CD4-positive, alpha-beta T cell treated with Interleukin-6 at 100 ng/mL for 8 hours (primary cell): ENCODE measurements around the gene SEZ6.
"Not testable (repeated sequence)": the region's sequence is repeated elsewhere in the genome, so short reads cannot be mapped to it uniquely, and the experiment has no call there.

ENCODE experiments used
- DNase-seq: peaks from one replicate; pipeline ENCODE4 v3.0.0-alpha.2; 2020; ENCODE audit warnings: mixed read lengths, low spot score

SEZ6 gene

DNA sequence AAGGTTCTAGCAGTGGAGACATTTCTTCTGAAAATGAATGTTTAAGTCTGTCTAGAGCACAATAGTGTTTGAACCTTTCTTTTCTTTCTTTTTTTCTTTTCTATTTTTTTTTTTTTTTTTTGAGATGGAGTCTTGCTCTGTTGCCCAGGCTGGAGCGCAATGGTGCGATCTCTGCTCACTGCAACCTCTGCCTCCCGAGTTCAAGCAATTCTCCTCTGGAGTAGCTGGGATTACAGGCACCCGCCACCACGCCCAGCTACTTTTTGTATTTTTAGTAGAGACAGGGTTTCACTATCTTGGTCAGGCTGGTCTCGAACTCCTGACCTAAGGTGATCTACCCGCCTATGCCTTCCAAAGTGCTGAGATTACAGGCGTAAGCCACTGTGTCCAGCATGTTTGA lies 71.3 kb downstream of the SEZ6 start:
- not testable (repeated sequence) for DNase-seq

DNA sequence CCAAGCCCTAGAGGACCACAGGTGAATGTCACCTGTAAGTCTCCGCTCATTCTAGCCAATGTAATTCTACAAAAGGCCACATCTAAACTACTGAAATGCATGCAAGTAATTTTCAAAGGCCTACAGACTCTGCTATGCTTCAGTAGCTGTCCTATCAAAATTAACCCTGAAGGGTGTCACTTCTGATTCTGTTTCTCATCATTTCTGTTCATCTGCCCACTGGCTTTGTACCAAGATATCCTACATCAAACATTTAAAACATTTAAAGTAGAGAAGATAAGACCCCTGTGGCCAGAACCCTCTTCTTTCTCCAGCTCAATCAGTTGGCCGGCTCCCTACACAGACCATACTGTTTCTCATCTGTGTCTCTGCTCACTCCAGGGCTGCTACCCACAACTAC lies 76.0 kb downstream of the SEZ6 start:
- no peak for DNase-seq

DNA sequence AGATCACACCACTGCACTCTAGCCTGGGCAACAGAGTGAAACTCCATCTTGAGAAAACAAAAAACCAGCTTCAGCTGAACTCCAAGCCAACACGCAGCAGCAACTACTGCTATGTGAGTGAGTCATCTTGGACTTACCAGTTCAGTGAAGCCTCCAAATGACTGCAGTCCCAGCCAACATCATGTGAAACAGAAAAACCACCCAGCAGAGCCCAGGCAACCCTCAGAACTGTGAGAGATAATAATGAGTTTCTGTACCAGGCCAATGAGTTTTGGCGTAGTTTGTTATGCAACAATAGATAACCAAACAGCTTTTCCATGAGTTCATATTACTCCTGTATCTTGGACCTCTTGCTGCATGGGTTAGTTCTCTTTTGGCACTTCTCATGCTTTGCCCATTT lies 77.8 kb downstream of the SEZ6 start:
- peak; percentile 20 for DNase-seq

DNA sequence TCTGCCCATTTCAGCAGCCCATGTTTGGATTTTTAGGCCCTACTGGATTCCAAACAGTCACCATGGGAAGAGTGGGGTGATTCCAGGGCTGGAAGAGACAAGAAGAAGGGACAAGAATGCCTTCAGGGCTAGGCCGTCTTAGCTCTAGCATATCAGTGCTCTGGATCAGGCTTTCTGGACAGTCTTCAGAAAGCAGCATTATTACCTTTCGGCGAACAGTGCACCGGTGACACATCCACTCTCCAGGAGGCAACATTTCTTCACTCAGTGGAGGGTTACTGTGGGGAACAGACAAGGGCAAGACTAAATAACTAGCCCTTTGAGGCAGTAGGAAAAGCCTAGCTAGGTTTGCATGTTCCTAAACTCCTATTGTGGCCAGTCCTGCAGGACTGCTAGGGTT lies 79.0 kb downstream of the SEZ6 start:
- DNase-seq, result no peak

DNA sequence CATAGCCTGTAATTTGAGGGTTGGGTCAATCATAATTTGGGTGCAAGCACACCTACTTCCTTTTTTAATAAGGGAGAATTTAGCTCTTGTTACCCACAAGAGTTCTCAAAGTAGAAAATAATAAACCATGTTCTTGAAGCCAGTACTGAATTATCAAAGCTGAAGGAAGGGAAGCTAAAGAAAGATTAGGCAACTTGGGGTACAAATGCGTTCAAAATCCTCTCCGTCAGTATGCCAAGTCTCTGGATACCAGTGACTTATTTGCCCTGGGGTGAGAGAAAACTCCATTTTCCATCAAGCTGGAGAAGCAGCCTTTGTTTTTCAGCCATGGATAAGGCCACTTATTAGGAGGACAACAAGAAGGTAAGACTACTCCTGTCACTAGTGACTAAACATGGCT lies 79.5 kb downstream of the SEZ6 start:
- DNase-seq, result no peak

DNA sequence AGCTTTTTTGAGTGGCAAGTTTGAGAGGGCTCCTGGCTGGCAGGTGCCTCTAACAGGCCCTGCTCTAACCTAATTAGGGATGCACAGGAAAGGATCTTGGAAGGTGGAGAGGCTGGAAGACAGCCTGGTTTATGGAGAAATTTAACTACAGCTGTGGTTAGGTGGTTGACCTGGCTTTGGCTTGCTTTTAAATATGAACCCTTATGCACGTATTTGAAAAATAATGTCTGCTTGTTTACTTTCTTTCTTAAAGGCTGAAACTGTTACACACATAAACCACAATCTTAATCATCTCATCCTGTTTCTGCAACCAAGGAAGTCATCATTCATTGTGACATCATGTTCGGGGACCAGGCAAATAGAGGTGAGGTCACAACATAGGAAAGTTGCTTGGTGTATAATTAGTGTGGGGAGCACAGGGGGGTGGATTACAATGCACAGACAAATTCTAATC lies 79.9 kb downstream of the SEZ6 start:
- DNase-seq, result peak; percentile 79

DNA sequence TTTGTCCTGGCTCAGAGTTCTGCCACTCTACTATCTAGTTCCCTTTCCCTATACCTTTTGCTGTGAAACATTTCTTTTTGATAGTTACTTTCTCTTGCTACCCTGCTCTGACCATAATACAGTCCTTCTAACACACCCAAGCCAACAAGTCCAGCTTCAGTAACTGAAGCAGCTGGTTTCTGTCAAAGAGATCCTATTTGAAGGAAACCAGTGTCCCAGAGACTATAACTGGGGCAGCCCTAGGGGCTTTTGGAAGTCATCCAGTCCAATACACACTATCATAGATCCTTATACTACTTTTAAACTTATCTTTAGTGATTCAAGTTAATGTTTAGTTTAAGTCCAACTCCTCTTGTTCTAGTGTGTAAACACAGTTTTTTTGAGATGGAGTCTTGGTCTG lies 85.6 kb downstream of the SEZ6 start:
- no peak for DNase-seq

DNA sequence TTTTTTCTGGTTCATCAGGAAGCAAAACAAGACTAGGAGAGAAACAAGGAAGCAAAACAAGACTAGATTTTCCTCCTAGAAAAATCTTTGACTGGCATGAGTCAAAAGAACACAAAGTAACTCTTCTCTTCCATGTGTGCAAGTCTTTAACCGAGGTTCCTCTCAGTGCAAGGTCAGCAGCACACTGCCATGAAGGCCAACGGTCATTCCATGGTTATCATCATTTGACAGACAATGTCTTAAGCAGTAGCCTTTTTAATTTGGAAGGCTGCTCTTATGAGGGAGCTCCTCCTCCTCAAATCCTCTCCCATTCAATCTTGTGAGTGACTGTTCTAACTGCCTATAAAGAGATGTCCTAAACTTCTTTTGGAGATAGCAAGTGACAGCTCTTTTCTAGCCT lies 87.5 kb downstream of the SEZ6 start:
- no peak for DNase-seq

DNA sequence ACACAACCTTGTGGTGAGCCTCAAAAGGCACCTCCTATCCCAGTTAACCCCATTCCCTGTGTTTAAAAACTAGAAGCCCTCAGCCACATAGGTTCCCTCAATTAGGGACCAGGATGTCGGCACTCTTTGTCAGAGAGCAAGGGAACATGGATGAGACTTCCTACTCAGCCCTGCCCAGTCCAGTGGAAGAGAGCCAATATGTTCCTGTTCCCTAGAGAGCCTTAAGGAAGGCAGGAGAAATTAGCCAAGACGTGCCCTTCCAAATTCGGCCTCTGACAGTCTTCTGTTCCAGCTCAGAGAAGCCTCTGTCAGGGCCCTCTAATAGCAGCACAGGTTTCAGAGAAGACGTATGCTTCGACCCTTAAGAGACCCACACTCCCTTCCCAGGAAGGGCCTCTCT lies 88.4 kb downstream of the SEZ6 start:
- no peak for DNase-seq

DNA sequence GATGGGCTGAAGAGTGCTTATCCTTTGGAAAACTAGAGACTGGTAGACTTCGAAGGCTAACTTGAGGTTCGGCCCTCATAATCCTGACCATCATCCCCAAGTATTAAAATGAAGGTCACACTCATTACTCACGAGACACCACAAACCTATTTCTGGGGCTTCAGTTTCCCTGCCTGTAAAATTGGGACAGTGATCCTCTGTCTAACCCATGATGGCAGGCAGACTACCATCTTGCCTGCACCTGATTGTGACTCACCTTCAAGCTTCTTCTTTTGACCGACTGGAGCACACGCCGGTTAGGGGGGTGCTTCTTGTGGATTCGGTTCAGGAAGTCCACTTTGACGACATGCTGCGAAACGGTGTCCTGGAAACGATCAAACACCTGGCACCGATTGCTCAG lies 88.8 kb downstream of the SEZ6 start:
- no peak for DNase-seq

DNA sequence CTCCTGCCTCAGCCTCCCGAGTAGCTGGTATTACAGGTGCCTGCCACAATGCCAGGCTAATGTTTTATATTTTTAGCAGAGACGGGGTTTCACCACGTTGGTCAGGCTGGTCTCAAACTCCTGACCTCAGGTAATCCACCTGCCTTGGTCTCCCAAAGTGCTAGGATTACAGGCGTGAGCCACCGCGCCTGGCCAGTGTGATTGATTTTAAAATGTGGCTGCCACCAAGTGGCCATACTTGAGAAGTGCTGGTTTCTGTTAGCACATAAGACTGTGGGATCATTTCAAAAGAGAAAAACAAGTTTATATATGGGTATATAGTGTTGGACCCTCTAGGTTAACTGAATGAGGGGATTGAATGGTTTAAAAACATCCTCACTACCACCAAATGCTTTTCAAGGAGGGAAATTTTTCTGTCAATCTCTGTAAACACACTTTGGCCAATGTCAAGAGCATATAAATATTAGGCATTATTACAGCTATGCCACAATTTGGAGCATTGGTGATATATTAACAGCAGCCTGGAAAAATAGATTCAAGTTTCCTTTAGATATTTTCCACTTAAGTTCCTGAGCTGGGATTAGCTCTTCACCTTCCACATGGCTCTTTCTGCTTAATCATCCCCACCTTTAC lies 89.4 kb downstream of the SEZ6 start:
- peak; percentile 50 for DNase-seq

DNA sequence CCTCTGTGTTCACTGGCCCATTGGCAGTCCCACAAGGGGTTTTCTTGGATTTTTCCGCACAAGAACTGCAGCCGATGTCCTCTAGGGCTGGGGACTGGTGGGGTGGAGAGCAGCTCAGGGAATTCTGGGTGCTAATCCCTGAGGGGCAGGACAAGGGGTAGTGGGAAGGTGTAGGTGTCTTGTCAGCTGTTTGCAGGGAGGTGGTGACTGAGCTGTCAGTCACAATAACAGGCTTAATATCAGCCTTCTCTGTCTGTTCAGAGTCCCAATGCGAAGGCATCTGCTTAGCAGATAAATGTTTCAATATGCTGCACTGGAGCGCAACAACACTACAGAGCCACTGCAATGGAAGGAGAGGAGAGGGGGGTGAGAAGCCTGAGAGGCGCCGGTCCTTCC lies 92.9 kb downstream of the SEZ6 start:
- DNase-seq, result no peak

DNA sequence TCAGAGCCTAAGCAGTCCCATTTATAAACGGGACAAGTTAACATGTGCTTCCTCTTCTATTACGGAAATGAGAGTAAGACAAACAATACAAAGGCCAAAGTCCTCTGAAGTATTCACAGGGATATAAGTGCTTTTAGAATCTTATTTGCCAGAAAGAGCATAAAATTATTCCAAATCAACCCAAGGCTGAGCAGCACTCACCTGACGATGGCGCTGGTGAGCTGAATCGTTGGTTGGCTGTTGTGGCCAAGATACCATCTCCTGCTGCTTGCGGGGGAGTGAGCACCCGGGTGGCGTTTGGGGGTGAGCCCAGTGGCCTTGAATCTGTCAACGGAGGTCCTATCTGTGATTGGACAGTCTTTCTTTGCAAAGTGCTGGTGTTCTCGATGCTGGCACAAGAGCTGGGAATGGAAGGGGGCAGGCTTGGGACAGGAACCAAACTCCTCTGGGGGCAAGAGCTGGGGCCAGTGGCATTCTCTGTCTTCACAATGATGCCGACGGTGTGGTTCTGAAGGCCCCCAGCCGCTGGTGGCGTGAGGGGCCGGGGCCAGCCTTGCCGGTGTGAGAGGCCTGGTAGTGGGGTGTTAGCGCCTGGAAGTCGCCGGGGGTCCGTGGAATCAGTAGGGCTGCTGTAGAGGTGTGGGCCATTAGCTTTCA lies 93.4 kb downstream of the SEZ6 start:
- DNase-seq, result no peak

DNA sequence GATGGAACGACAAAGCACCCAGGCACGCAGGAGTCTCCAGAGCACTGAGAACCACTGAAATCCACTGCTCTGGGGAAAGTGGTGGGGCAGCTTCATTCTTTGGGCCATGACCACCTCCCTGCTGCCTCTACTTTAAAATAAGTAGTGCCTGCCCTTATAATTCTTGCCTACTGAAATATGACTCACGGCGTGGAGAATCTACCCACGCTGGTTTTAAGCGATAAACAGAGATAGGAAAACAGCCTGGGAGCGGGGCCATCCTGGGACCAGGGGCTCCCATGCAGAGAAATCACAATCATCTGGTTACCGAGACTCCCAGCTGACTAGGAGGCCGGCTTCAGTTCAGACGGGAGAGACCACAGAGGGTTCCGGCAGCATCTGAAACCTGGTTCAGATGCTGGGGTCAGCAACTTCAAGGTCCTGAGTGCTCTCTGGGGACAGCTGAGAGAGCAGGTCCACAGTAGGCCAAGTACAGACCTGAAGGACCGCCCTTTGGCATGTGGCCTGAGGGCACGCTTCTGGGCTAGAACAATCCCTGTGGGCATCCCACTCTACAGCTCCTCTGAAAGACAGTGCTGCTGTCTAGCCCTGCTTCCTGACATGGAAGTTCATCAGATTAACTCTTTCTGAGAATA lies 94.3 kb downstream of the SEZ6 start:
- no peak for DNase-seq

DNA sequence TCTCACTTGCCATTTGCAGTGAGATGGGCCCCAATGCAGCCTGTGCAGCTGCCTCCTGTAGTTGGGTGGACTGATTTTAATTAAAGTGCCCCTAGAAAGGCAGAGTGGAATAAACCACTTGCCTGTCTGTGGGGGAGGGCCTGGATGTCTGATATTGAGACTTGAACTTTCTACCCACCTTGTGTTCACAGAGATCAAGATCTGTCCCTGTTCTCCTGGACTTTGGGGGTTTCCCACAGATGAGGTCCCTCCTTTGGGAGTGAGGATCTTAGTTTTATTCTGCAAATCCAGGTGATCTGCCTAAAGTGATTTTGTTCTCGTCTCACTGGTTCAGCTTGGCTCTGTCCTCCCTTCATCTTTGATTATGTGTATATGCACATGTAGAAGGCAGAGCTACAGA lies 95.3 kb downstream of the SEZ6 start:
- DNase-seq, result no peak

DNA sequence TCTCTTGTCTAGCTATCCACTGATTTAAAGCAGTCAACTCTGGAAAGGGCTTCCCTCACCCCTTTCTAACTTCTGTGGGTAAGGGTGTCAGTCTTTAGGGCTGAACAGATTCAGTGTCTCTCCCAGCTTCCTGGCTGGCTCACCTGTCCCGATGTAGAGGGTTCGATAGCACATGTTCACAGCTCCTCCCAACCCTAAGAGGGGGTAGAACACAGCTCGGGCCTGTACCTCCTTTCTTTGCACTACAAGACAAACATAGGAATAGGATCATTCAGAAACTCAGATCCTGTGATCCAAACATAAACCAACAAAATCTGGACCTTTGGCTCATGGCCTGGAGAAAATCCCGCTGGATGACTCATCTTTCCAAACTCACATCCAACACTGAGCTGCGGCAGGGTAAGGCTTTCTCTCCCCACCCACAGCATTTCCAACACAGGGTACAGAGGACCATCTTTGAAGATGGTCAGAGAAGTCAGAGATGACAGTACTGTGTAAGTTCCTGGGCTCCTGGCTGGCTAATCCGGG lies 97.1 kb downstream of the SEZ6 start:
- no peak for DNase-seq

DNA sequence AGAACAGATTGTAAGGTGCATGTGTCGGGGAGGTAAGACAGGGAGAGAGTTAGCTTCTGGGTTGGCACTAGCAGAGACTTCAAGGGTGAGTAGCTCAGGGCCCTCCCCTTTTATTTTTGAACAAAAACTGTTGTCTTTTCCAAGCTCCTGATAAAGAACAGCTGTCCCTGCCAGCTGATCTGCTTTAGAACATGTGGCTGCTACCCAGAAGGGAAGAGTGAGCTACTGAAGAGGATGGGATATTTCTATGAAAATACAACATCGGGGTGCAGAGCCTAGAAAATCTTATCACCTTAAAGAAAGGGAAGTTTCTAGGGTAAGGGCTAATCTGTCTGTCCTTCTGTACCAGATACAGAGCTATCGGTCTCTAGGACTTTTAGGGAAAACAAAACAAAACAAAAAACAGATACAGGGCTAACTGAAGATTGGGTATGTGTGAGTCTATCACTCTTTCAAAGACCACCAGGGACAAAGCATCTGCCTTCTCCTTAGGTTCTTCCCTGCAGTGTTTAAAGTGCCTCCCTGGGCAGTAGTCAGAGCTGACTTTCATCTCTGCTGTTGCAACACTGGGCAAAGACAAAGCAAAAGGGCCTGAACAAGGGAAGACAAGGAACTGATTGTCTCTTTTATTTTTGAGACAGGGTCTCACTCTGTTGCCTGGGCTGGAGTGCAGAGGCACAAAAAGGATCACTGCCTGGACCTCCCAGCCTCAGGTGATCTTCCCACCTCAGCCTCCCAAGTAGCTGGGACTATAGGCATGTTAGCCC lies 97.9 kb downstream of the SEZ6 start:
- no peak for DNase-seq

DNA sequence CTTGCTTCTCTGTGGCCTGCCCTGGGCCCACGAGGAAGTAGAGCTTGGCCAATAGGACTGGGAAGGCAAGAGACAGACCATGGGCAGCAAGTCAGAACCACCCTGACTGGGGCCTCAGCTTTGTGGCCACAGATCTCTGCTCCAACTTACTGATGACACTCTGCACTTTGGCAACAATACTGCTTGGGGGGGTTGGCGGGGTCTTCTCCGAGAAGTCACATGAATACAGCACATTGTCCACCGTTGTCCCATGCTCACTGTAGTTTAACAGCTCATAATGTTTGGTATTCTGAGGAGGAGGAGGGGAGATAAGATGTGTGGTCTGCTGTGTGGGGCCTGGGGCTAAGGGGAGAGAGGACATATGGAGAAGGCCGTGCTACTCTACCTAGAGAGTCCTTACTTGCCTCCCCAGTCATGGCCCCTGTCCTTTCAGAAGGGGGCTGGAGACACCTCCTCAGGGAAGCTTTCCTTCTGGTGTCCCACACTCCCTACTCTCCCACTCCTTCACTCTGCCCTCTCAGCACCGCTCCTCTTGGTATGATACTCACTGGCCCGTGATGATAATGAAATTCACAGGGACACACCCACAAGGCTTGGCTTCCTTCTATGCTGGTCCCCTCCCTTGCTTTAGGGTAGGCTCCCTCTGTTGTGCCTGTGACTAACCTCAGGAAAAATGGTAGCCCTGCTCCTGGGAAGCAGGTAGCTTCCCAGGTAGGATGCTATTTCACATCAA lies 99.0 kb downstream of the SEZ6 start:
- DNase-seq, result no peak

DNA sequence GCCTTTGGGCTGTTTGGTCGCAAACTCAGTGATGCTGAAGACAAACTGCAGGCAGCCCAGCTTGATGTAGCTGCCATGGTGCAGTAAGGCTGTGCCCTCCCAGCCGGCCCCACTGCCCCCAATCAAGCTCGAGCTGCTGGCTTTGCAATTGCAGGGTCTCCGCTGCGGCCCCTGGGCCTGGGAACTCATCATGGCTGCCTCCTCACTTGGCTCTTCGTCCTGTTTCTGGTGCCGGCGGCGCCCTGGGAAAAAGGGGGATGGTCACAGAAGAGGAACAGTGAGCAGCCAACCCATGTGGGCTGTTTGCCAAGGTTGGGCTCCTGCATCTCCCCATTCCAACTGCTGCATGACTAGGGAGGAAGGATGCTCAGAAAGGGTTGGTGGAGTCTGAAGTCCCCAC lies 99.6 kb downstream of the SEZ6 start:
- DNase-seq, result no peak
